C4-2B (cell line): ENCODE measurements around the gene PRR5L.

Experiments
- ZFX ChIP-seq: fragments of 450-650 bp; IDR thresholded peaks from 2 replicates; pipeline ENCODE4 v1.6.1; 2017
- TF ChIP-seq, protein P1 (sequence below): fragments of 450-650 bp; conservative IDR thresholded peaks from 2 replicates; pipeline ENCODE4 v1.5.1; 2017; ENCODE audit warnings: mild to moderate bottlenecking

DNA sequence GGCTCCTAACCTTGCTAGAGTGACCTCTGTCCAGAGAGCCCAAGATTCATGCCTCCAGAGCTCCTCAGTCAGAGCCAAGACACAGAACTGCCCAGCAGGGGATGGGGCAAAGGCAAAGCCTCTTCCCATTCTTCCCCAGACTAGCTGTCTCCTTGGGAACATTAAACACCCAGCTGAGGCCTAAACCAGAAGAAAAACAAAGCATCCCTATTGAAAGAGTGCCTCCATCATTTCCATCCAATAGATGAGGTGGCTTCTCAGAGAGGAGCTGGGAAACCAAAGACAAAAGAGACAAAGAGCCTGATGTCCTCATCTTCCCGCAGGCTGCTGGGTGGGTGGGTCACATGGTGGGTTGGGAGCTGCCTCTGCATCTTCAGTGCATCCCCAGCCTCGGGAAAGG, 44.3 kb upstream of the PRR5L start:
- TF ChIP-seq, protein P1, sequence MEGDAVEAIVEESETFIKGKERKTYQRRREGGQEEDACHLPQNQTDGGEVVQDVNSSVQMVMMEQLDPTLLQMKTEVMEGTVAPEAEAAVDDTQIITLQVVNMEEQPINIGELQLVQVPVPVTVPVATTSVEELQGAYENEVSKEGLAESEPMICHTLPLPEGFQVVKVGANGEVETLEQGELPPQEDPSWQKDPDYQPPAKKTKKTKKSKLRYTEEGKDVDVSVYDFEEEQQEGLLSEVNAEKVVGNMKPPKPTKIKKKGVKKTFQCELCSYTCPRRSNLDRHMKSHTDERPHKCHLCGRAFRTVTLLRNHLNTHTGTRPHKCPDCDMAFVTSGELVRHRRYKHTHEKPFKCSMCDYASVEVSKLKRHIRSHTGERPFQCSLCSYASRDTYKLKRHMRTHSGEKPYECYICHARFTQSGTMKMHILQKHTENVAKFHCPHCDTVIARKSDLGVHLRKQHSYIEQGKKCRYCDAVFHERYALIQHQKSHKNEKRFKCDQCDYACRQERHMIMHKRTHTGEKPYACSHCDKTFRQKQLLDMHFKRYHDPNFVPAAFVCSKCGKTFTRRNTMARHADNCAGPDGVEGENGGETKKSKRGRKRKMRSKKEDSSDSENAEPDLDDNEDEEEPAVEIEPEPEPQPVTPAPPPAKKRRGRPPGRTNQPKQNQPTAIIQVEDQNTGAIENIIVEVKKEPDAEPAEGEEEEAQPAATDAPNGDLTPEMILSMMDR, result no peak
- no peak for TF ChIP-seq ZFX
